Erythroblast (primary cell): Measurements from ENCODE around the gene CS.
"Not testable (repeated sequence)": the region's sequence is repeated elsewhere in the genome, so short reads cannot be mapped to it uniquely, and the experiment has no call there.

Source experiments
- DNase-seq, 2 experiments: peaks; one replicate each; lab custom pipeline; 2025; lab: John Stamatoyannopoulos, UW
- GATA1 ChIP-seq: IDR thresholded peaks from 2 replicates; pipeline ENCODE4 v1.6.1; 2011; ENCODE audit warnings: low read depth, mild to moderate bottlenecking, control low read depth, low read length, moderate library complexity
- POLR2A ChIP-seq: IDR thresholded peaks from 2 replicates; pipeline ENCODE4 v1.6.1; 2011; ENCODE audit warnings: mild to moderate bottlenecking, low read length

Gene CS

GRCh38 chr12:56299853-56300643 lies at the start of gene CS:
Gene CS, minus strand, starts transcription at chr12:56300330. Its CDS starts 129 bp downstream, at chr12:56300201.
- TF ChIP-seq GATA1 (no peak), POLR2A (peak; percentile 77)

GRCh38 chr12:56348776-56349175 lies 48.6 kb upstream of the CS start:
- TF ChIP-seq POLR2A (no peak), GATA1 (no peak)
- no peak for DNase-seq

More at GRCh38 chr12:56299853-56300643, at the start of gene CS:
- DNase-seq: peak; percentile 99

- not testable (repeated sequence) for DNase-seq
Measured at GRCh38 chr12:56347255-56347654, 47.1 kb upstream of the CS start.

GRCh38 chr12:56346675-56347074 lies 46.5 kb upstream of the CS start:
- peak in 1 of 2 experiments; percentile 12 for DNase-seq
- TF ChIP-seq POLR2A (no peak), GATA1 (no peak)

GRCh38 chr12:56342290-56342689 lies 42.2 kb upstream of the CS start:
- not testable (repeated sequence) for DNase-seq

GRCh38 chr12:56341616-56342015 lies 41.5 kb upstream of the CS start:
- no peak for TF ChIP-seq POLR2A
- no peak for TF ChIP-seq GATA1
- no peak for DNase-seq

- TF ChIP-seq POLR2A (no peak), GATA1 (no peak)
- no peak for DNase-seq
Measured at GRCh38 chr12:56339158-56339422, 39.0 kb upstream of the CS start.

GRCh38 chr12:56338308-56339157 lies 38.4 kb upstream of the CS start, which contains the start of gene IL23A:
Gene IL23A, plus strand, starts transcription at chr12:56338884. Its CDS starts 161 bp downstream, at chr12:56339045.
- TF ChIP-seq POLR2A (no peak), GATA1 (no peak)
- no peak for DNase-seq

- no peak for TF ChIP-seq POLR2A
- no peak for TF ChIP-seq GATA1
Measured at GRCh38 chr12:56337753-56338251, 37.7 kb upstream of the CS start.

GRCh38 chr12:56336361-56337167 lies 36.4 kb upstream of the CS start:
- no peak for DNase-seq
- TF ChIP-seq POLR2A (no peak), GATA1 (no peak)

More at GRCh38 chr12:56337753-56338251, 37.7 kb upstream of the CS start:
- peak in 1 of 2 experiments; percentile 66 for DNase-seq

- not testable (repeated sequence) for DNase-seq
Measured at GRCh38 chr12:56335527-56335926, 35.4 kb upstream of the CS start.

- TF ChIP-seq POLR2A (no peak), GATA1 (no peak)
- peak in 1 of 2 experiments; percentile 61 for DNase-seq
Measured at GRCh38 chr12:56334490-56334793, 34.3 kb upstream of the CS start.

- TF ChIP-seq GATA1 (no peak), POLR2A (peak; percentile 90)
Measured at GRCh38 chr12:56333679-56334489, 33.8 kb upstream of the CS start, which contains the start of gene PAN2. Gene PAN2, minus strand, starts transcription at chr12:56334000. Its CDS starts 906 bp downstream, at chr12:56333094.

More at GRCh38 chr12:56333679-56334489, 33.8 kb upstream of the CS start, which contains the start of gene PAN2:
- peak; percentile 98 for DNase-seq
